ENCODE measurements around the gene NOXO1.
A peak's percentile ranks its signal among the peaks of the same experiment; 100 is the strongest.

NOXO1 gene, protein sequence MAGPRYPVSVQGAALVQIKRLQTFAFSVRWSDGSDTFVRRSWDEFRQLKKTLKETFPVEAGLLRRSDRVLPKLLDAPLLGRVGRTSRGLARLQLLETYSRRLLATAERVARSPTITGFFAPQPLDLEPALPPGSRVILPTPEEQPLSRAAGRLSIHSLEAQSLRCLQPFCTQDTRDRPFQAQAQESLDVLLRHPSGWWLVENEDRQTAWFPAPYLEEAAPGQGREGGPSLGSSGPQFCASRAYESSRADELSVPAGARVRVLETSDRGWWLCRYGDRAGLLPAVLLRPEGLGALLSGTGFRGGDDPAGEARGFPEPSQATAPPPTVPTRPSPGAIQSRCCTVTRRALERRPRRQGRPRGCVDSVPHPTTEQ

GRCh38 chr16:1981398-1981836, at the start of gene NOXO1:
Gene NOXO1, minus strand, starts transcription at chr16:1981469. Its CDS starts 290 bp downstream, at chr16:1981179.
- TF ChIP-seq CTCF (IDR thresholded peaks at IDR 0.05; ENCODE audit: low read depth, low read length) = no peak
- H3K4me3 ChIP-seq (ENCODE audit: low read depth, low read length) = no peak within 1 kb of the TSS

- H3K4me3 ChIP-seq (ENCODE audit: low read depth, low read length) = no peak overlapping the region
- TF ChIP-seq CTCF (IDR thresholded peaks at IDR 0.05; ENCODE audit: low read depth, low read length) = no peak
Observed at GRCh38 chr16:2030036-2030435, 48.8 kb upstream of the NOXO1 start.

- no peak overlapping the region for H3K4me3 ChIP-seq (ENCODE audit: low read depth, low read length)
- TF ChIP-seq CTCF (IDR thresholded peaks at IDR 0.05; ENCODE audit: low read depth, low read length) = no peak
Observed at GRCh38 chr16:2029350-2029749, 48.1 kb upstream of the NOXO1 start.

- peak overlapping the region; percentile 71 for H3K4me3 ChIP-seq (ENCODE audit: low read depth, low read length)
- TF ChIP-seq CTCF (IDR thresholded peaks at IDR 0.05; ENCODE audit: low read depth, low read length) = no peak
Observed at GRCh38 chr16:2028620-2029220, 47.5 kb upstream of the NOXO1 start.

DNA sequence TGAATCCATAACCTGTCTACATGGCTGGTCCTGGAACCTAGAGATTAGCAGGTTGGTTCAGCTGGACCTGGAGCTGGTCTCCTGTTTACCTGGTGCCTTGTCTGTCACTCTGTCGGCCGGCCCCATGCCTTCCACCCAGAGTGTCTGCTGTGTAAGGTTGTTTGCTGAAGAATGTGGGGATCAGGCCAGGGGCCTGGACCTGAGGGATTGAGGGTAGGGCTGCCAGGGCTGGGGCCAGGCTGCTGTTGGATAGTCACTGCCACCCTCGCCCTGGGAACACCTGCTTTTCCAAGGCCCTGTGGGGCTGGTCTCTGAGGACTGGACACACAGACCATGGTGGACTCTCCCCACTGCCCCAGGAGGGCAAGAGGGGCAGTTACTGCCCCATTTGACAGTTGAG, 46.9 kb upstream of the NOXO1 start:
- no peak for TF ChIP-seq CTCF (IDR thresholded peaks at IDR 0.05; ENCODE audit: low read depth, low read length)
- H3K4me3 ChIP-seq (ENCODE audit: low read depth, low read length) = peak overlapping the region; percentile 71

DNA sequence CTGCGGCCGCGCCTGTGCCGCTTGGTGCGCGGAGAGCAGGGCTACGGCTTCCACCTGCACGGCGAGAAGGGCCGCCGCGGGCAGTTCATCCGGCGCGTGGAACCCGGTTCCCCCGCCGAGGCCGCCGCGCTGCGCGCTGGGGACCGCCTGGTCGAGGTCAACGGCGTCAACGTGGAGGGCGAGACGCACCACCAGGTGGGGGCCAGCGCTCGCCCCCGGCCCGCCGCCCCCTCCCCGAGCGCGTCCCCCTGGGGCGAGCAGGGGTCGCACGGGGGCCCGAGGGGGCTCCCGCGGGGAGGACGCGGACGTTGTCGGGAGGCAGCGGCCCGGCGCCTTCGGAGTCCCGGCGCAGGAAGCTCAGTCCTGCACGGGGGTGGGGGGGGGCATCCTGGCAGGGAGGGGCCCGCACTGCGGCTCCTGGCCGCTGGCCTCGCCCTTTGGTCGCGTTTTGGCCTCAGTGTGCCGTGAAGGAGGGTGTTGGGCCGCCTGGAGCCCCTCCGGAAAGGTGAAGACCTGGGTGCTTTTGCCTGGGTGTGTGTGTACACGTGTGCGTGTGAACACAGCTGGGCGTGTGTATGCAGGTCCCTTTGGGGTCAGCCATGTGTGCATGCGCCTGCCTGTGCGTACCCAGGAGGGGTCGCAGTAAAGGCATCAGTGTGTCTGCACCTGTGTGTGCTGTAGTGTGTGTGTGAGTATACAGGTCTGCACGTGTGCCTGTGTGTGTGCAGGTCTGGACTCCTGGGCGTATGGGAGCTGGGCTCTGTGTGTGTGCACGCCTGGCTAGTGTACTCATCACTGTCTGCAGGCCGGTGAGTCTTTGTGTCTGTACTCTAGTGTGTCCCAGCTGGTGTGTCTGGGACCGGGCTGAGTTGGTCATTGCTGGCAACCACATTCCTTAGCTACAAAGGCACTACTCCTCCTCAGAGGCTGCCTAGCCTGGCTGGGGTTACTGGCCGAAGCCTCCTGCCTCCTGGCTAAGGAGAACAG, 46.0 kb upstream of the NOXO1 start:
- peak overlapping the region; percentile 71 for H3K4me3 ChIP-seq (ENCODE audit: low read depth, low read length)
- TF ChIP-seq CTCF (IDR thresholded peaks at IDR 0.05; ENCODE audit: low read depth, low read length) = no peak
